WTC11 (cell line): ENCODE data around the gene UPP1. TPM values are rescaled to one million over a fixed set of nuclear protein-coding genes. Genes with fewer than 3 reads are reported as not detected.

Source experiments
- ATAC-seq: fragments of 200-7000 bp; cut with Tn5 transposase; 2 replicates; pipeline ENCODE4 v1.10.0; 2021; ENCODE audit warnings: mild to moderate bottlenecking, moderate library complexity
- CTCF ChIA-PET: fragments of 300-600 bp; sonication (Branson Sonifier 250); formaldehyde crosslinking; loops from one replicate; lab custom pipeline; 2021; ENCODE audit warnings: antibody characterized with exemption; lab: Charles Lee
- POLR2A ChIA-PET: fragments of 350-600 bp; sonication (Branson Sonifier 250); formaldehyde crosslinking; loops from one replicate; lab custom pipeline; 2021; ENCODE audit warnings: antibody characterized with exemption; lab: Charles Lee
- DNase-seq: peaks from one replicate; pipeline ENCODE4 v3.0.0; 2021; ENCODE audit warnings: low spot score
- H3K27ac Mint-ChIP-seq: 2 replicates; pipeline ENCODE4 v1.8.0; 2021; ENCODE audit warnings: mixed read lengths
- H3K27me3 Mint-ChIP-seq: 2 replicates; pipeline ENCODE4 v1.8.0; 2021; ENCODE audit warnings: low read depth, mild to moderate bottlenecking, moderate library complexity, mixed read lengths
- H3K36me3 Mint-ChIP-seq: 2 replicates; pipeline ENCODE4 v1.8.0; 2021; ENCODE audit warnings: mixed read lengths
- H3K4me1 Mint-ChIP-seq: 2 replicates; pipeline ENCODE4 v1.8.0; 2022; ENCODE audit warnings: mixed read lengths
- H3K4me3 Mint-ChIP-seq: 2 replicates; pipeline ENCODE4 v1.8.0; 2021; ENCODE audit warnings: mild to moderate bottlenecking, moderate library complexity, mixed read lengths
- H3K9me3 Mint-ChIP-seq: 2 replicates; pipeline ENCODE4 v1.8.0; 2021; ENCODE audit warnings: mixed read lengths
- CBFB ChIP-seq: sonication (generic); formaldehyde crosslinking; IDR thresholded peaks from 2 replicates; pipeline ENCODE4 v1.8.1; 2022; ENCODE audit warnings: mild to moderate bottlenecking, low read depth, missing genetic modification reagents
- GTF2I ChIP-seq: fragments of 250-450 bp; sonication (Bioruptor Pico); conservative IDR thresholded peaks from 2 replicates; pipeline ENCODE4 v1.4.0; 2021; ENCODE audit warnings: mild to moderate bottlenecking
- MXD4 ChIP-seq: fragments of 250-450 bp; sonication (Bioruptor Pico); IDR thresholded peaks from 2 replicates; pipeline ENCODE4 v1.8.0; 2021; ENCODE audit warnings: mild to moderate bottlenecking, moderate library complexity, borderline replicate concordance
- MYBL2 ChIP-seq: sonication (generic); formaldehyde crosslinking; IDR thresholded peaks from 2 replicates; pipeline ENCODE4 v1.8.1; 2023; ENCODE audit warnings: mild to moderate bottlenecking, moderate library complexity, missing genetic modification reagents
- NR2C2 ChIP-seq: sonication (generic); formaldehyde crosslinking; IDR thresholded peaks from 2 replicates; pipeline ENCODE4 v1.8.0; 2022; ENCODE audit warnings: mild to moderate bottlenecking, missing genetic modification reagents
- RELA ChIP-seq: sonication (generic); formaldehyde crosslinking; IDR thresholded peaks from 2 replicates; pipeline ENCODE4 v1.8.1; 2022; ENCODE audit warnings: missing genetic modification reagents, mild to moderate bottlenecking, borderline replicate concordance
- SP1 ChIP-seq: sonication (generic); formaldehyde crosslinking; conservative IDR thresholded peaks from 2 replicates; pipeline ENCODE4 v1.8.1; 2022; ENCODE audit warnings: missing genetic modification reagents
- TP53 ChIP-seq: sonication (generic); formaldehyde crosslinking; IDR thresholded peaks from 2 replicates; pipeline ENCODE4 v1.8.1; 2023; ENCODE audit warnings: mild to moderate bottlenecking, missing genetic modification reagents
- ZNF219 ChIP-seq: sonication (generic); formaldehyde crosslinking; IDR thresholded peaks from 2 replicates; pipeline ENCODE4 v1.8.0; 2023; ENCODE audit warnings: missing genetic modification reagents, mild to moderate bottlenecking, borderline replicate concordance
- ZNF671 ChIP-seq: fragments of 250-450 bp; sonication (Bioruptor Pico); IDR thresholded peaks from 2 replicates; pipeline ENCODE4 v1.8.0; 2021; ENCODE audit warnings: mild to moderate bottlenecking
- total RNA-seq: library from RNA; stranded (reverse); gene quantifications from 3 replicates; pipeline ENCODE4 v1.2.3, GENCODE V29; 2021
- TF ChIP-seq, protein P1 (sequence below): sonication (generic); formaldehyde crosslinking; IDR thresholded peaks from 2 replicates; pipeline ENCODE4 v1.8.0; 2023; ENCODE audit warnings: mild to moderate bottlenecking, missing genetic modification reagents
- TF ChIP-seq, protein P2 (sequence below): sonication (generic); formaldehyde crosslinking; conservative IDR thresholded peaks from 2 replicates; pipeline ENCODE4 v1.8.1; 2023; ENCODE audit warnings: mild to moderate bottlenecking, low read depth, missing genetic modification reagents, moderate library complexity
- TF ChIP-seq, protein P3 (sequence below): sonication (generic); formaldehyde crosslinking; IDR thresholded peaks from 2 replicates; pipeline ENCODE4 v1.8.1; 2022; ENCODE audit warnings: low read depth, mild to moderate bottlenecking, moderate library complexity, missing genetic modification reagents, borderline replicate concordance

Gene UPP1
- total RNA-seq, 1 experiment from 2014 or later: 55.6 TPM

DNA sequence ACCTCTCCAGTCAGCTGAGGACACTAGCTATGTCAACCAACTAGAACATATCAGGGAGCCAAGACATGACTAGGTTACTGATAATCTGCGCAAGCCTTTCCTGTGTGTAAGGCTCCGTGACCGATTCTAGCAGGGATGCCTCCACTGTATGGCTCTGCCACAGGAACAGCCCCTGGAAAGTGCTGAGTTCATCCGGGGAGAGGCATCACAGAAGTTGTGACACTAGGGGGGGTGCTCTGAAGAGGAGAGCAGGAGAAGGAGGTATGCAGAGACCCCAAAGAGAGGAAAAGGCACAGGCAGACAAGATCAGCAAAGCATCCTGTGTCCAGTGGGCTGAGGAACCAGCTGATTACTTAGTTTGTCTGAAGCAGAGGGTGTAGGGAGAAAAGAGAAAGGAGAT is 13.5 kb downstream of the UPP1 start:
- H3K36me3 Mint-ChIP-seq: peaks cover 71% of the 10 kb centered on the region
- ATAC-seq: no peak
- CTCF ChIA-PET: interaction anchor here (0.7 to 3.3 kb wide), 3 partner anchors 52 to 111 kb away, joined by 3 to 11 read pairs (median 6); no protein-coding TSS in a partner anchor
- POLR2A ChIA-PET: interaction anchor here (1.3 kb wide), 1 partner anchor 13 kb away, joined by 4 read pairs; no protein-coding TSS in a partner anchor
- no peak for DNase-seq
- H3K9me3 Mint-ChIP-seq: no peaks in the 10 kb centered on the region
- no peaks in the 10 kb centered on the region for H3K27me3 Mint-ChIP-seq
- TF ChIP-seq, protein P1, sequence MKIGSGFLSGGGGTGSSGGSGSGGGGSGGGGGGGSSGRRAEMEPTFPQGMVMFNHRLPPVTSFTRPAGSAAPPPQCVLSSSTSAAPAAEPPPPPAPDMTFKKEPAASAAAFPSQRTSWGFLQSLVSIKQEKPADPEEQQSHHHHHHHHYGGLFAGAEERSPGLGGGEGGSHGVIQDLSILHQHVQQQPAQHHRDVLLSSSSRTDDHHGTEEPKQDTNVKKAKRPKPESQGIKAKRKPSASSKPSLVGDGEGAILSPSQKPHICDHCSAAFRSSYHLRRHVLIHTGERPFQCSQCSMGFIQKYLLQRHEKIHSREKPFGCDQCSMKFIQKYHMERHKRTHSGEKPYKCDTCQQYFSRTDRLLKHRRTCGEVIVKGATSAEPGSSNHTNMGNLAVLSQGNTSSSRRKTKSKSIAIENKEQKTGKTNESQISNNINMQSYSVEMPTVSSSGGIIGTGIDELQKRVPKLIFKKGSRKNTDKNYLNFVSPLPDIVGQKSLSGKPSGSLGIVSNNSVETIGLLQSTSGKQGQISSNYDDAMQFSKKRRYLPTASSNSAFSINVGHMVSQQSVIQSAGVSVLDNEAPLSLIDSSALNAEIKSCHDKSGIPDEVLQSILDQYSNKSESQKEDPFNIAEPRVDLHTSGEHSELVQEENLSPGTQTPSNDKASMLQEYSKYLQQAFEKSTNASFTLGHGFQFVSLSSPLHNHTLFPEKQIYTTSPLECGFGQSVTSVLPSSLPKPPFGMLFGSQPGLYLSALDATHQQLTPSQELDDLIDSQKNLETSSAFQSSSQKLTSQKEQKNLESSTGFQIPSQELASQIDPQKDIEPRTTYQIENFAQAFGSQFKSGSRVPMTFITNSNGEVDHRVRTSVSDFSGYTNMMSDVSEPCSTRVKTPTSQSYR (CRISPR knock-in tag): no peak
- no peak for TF ChIP-seq NR2C2 (CRISPR knock-in tag)
- TF ChIP-seq MYBL2 (CRISPR knock-in tag): no peak
- TF ChIP-seq, protein P2, sequence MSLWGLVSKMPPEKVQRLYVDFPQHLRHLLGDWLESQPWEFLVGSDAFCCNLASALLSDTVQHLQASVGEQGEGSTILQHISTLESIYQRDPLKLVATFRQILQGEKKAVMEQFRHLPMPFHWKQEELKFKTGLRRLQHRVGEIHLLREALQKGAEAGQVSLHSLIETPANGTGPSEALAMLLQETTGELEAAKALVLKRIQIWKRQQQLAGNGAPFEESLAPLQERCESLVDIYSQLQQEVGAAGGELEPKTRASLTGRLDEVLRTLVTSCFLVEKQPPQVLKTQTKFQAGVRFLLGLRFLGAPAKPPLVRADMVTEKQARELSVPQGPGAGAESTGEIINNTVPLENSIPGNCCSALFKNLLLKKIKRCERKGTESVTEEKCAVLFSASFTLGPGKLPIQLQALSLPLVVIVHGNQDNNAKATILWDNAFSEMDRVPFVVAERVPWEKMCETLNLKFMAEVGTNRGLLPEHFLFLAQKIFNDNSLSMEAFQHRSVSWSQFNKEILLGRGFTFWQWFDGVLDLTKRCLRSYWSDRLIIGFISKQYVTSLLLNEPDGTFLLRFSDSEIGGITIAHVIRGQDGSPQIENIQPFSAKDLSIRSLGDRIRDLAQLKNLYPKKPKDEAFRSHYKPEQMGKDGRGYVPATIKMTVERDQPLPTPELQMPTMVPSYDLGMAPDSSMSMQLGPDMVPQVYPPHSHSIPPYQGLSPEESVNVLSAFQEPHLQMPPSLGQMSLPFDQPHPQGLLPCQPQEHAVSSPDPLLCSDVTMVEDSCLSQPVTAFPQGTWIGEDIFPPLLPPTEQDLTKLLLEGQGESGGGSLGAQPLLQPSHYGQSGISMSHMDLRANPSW (CRISPR knock-in tag): no peak
- TF ChIP-seq MXD4 (CRISPR knock-in tag): no peak
- no peak for TF ChIP-seq CBFB (CRISPR knock-in tag)
- no peak for TF ChIP-seq ZNF219
- TF ChIP-seq, all 79 proteins: peak for 0
- H3K27ac Mint-ChIP-seq: no peak overlapping the region
- no peaks in the 10 kb centered on the region for H3K4me1 Mint-ChIP-seq
- no peak overlapping the region for H3K4me3 Mint-ChIP-seq

DNA sequence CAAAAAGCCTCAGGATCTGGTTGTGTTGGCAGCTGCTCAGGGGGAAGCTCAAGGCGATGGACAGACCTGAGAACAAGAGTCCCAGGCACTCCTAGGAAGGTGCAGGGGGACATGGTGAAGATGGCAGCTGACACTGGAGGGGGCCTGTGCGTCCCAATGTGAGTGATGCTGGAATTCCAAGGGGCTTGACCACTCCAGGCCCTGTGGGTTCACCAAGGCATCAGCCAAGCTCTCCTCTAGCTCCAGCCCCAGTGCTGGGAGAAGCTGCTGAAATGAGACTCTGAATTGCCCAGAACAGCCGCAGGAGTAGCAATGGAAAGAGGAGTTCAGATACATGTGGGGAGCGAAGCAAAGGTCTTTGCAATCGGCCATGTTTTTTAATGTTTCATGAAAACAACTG is 16.0 kb downstream of the UPP1 start:
- Mint-ChIP-seq H3K36me3 (peaks cover 63% of the 10 kb centered on the region), H3K27me3 (no peaks in the 10 kb centered on the region), H3K27ac (no peak overlapping the region), H3K4me1 (peaks cover 4% of the 10 kb centered on the region), H3K9me3 (no peaks in the 10 kb centered on the region), H3K4me3 (no peak overlapping the region)
- POLR2A ChIA-PET: interaction anchor here (0.8 kb wide), 2 partner anchors 12 to 113 kb away, joined by 3 to 4 read pairs; no protein-coding TSS in a partner anchor
- ATAC-seq: no peak
- DNase-seq: no peak
- TF ChIP-seq TP53 (CRISPR knock-in tag) (no peak), GTF2I (CRISPR knock-in tag) (no peak), SP1 (CRISPR knock-in tag) (no peak)
- CTCF ChIA-PET: interaction anchor here (1.8 kb wide), 1 partner anchor 113 kb away, joined by 8 read pairs; no protein-coding TSS in a partner anchor

DNA sequence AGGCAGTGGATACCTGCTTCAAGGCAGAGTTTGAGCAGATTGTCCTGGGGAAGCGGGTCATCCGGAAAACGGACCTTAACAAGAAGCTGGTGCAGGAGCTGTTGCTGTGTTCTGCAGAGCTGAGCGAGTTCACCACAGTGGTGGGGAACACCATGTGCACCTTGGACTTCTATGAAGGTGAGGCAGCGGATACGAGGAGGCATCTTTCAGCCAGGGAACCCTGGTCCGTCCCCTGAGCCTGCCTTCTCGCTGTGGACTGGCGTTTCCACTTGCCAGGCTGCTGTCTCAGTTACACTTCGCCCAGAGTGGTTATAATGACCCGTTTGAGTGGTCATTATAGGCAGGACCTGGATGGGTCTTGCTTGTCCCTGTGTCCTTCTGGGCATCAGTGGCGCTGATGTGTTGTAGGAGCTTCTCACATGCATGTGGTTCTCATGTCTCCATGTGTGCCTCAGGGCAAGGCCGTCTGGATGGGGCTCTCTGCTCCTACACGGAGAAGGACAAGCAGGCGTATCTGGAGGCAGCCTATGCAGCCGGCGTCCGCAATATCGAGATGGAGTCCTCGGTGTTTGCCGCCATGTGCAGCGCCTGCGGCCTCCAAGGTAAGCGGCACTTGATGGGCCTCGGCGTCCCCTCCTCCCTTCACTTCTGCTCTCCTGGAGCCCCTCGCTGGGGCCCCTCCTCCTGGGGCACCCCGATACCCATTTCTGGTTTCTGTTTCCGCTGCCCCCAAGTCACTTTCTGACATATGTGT is 18.0 kb downstream of the UPP1 start:
- CTCF ChIA-PET: interaction anchor here (0.8 kb wide), 1 partner anchor 18 kb away, joined by 3 read pairs; the partner anchor contains the start of gene UPP1
- ATAC-seq: no peak
- peaks cover 58% of the 10 kb centered on the region for H3K36me3 Mint-ChIP-seq
- H3K27ac Mint-ChIP-seq: no peak overlapping the region
- no peak overlapping the region for H3K4me3 Mint-ChIP-seq
- no peaks in the 10 kb centered on the region for H3K9me3 Mint-ChIP-seq
- POLR2A ChIA-PET: interaction anchor here (0.9 kb wide), 1 partner anchor 17 kb away, joined by 3 read pairs; no protein-coding TSS in a partner anchor
- peaks cover 19% of the 10 kb centered on the region for H3K4me1 Mint-ChIP-seq
- TF ChIP-seq ZNF671 (CRISPR knock-in tag) (no peak), RELA (CRISPR knock-in tag) (no peak)
- TF ChIP-seq, protein P3, sequence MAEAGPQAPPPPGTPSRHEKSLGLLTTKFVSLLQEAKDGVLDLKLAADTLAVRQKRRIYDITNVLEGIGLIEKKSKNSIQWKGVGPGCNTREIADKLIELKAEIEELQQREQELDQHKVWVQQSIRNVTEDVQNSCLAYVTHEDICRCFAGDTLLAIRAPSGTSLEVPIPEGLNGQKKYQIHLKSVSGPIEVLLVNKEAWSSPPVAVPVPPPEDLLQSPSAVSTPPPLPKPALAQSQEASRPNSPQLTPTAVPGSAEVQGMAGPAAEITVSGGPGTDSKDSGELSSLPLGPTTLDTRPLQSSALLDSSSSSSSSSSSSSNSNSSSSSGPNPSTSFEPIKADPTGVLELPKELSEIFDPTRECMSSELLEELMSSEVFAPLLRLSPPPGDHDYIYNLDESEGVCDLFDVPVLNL: no peak
- no peak for DNase-seq
- no peaks in the 10 kb centered on the region for H3K27me3 Mint-ChIP-seq
